IMR-90 (cell line): ENCODE measurements around the gene CPA4.

Experiments
- BHLHE40 ChIP-seq: fragments of 150-350 bp; IDR thresholded peaks from 2 replicates; pipeline ENCODE4 v1.6.1; 2016; ENCODE audit warnings: mild to moderate bottlenecking, low read depth, low read length
- CEBPB ChIP-seq: IDR thresholded peaks from 2 replicates; pipeline ENCODE4 v1.6.1; 2012; ENCODE audit warnings: low read depth, low read length, improper control_type of control experiment
- CHD1 ChIP-seq: IDR thresholded peaks from 2 replicates; pipeline ENCODE4 v1.6.1; 2012; ENCODE audit warnings: low read depth, low read length, improper control_type of control experiment
- CTCF ChIP-seq: conservative IDR thresholded peaks from 2 replicates; pipeline ENCODE4 v1.5.1; 2012; ENCODE audit warnings: mild to moderate bottlenecking, low read depth, low read length, improper control_type of control experiment
- MAFK ChIP-seq: IDR thresholded peaks from 2 replicates; pipeline ENCODE4 v1.6.1; 2012; ENCODE audit warnings: low read depth, low read length, improper control_type of control experiment
- MAZ ChIP-seq: IDR thresholded peaks from 2 replicates; pipeline ENCODE4 v1.6.1; 2012; ENCODE audit warnings: low read depth, mild to moderate bottlenecking, low read length, improper control_type of control experiment, moderate library complexity, borderline replicate concordance
- MXI1 ChIP-seq: IDR thresholded peaks from 2 replicates; pipeline ENCODE4 v1.6.1; 2012; ENCODE audit warnings: low read depth, mild to moderate bottlenecking, low read length, moderate library complexity, borderline replicate concordance
- POLR2A ChIP-seq: IDR thresholded peaks from 2 replicates; pipeline ENCODE4 v1.6.1; 2012; ENCODE audit warnings: mild to moderate bottlenecking, low read depth, low read length
- RAD21 ChIP-seq: IDR thresholded peaks from 2 replicates; pipeline ENCODE4 v1.6.1; 2012; ENCODE audit warnings: low read length, improper control_type of control experiment
- RFX5 ChIP-seq: IDR thresholded peaks from 2 replicates; pipeline ENCODE4 v1.8.0; 2012; ENCODE audit warnings: low read depth, mild to moderate bottlenecking, low read length, moderate library complexity
- SMC3 ChIP-seq: fragments of 150-350 bp; IDR thresholded peaks from 2 replicates; pipeline ENCODE4 v1.6.1; 2016; ENCODE audit warnings: low read depth, mild to moderate bottlenecking, antibody characterized with exemption, low read length, moderate library complexity
- USF2 ChIP-seq: fragments of 150-350 bp; IDR thresholded peaks from 2 replicates; pipeline ENCODE4 v1.6.1; 2017; ENCODE audit warnings: mild to moderate bottlenecking, antibody characterized with exemption, low read length, low read depth

- TF ChIP-seq CTCF, result no peak
- no peak for TF ChIP-seq BHLHE40
- no peak for TF ChIP-seq MAZ
- TF ChIP-seq SMC3, result no peak
- no peak for TF ChIP-seq MXI1
- no peak for TF ChIP-seq POLR2A
- TF ChIP-seq MAFK, result no peak
- no peak for TF ChIP-seq USF2
- no peak for TF ChIP-seq RAD21
- TF ChIP-seq RFX5, result no peak
- TF ChIP-seq CHD1, result no peak
- TF ChIP-seq CEBPB, result no peak
Measured at GRCh38 chr7:130281260-130281659, 11.7 kb upstream of the CPA4 start.
